Measurements from ENCODE around the gene VSNL1.

DNA sequence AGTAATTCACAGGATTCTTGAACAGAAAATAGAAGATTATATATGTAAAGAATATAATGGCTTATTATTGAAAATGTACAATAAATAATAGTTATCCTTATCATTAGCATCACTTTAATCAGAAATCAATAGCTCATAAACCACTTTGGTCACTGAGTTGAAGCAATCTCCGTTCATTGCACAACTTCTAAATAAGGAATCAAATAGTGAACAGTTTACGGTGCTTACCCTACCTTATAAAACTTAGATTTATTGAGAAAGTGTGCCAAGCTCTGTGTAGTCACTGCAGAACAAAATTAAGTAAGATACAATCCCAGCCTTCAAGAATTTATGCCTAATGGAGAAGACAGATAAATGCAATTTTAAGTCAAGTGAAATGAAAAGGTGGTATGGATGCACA is 6.7 kb downstream of the VSNL1 start:
- TF ChIP-seq, protein P1, sequence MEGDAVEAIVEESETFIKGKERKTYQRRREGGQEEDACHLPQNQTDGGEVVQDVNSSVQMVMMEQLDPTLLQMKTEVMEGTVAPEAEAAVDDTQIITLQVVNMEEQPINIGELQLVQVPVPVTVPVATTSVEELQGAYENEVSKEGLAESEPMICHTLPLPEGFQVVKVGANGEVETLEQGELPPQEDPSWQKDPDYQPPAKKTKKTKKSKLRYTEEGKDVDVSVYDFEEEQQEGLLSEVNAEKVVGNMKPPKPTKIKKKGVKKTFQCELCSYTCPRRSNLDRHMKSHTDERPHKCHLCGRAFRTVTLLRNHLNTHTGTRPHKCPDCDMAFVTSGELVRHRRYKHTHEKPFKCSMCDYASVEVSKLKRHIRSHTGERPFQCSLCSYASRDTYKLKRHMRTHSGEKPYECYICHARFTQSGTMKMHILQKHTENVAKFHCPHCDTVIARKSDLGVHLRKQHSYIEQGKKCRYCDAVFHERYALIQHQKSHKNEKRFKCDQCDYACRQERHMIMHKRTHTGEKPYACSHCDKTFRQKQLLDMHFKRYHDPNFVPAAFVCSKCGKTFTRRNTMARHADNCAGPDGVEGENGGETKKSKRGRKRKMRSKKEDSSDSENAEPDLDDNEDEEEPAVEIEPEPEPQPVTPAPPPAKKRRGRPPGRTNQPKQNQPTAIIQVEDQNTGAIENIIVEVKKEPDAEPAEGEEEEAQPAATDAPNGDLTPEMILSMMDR (IDR thresholded peaks at IDR 0.05; ENCODE audit: insufficient read depth, low read length, poor library complexity, severe bottlenecking), result no peak
- no peak for TF ChIP-seq EZH2phosphoT487 (conservative IDR thresholded peaks at IDR 0.05; ENCODE audit: low read length)
